ENCODE results near the gene AMPH.

- TF ChIP-seq FOSL1 (IDR thresholded peaks at IDR 0.05; ENCODE audit: low read depth) (no peak), CEBPB (IDR thresholded peaks at IDR 0.05; ENCODE audit: low read depth) (no peak), CTCF (IDR thresholded peaks at IDR 0.05 in 2 of 3, conservative IDR thresholded peaks at IDR 0.05 in 1 of 3; ENCODE audit: borderline replicate concordance in 1 of 3, insufficient read depth in 1 of 3, low read depth in 2 of 3, low read length in 2 of 3) (no peak), CBX3 (IDR thresholded peaks at IDR 0.05; ENCODE audit: low read depth) (no peak), ELF1 (IDR thresholded peaks at IDR 0.05; ENCODE audit: borderline replicate concordance, low read depth) (no peak), ATF3 (IDR thresholded peaks at IDR 0.05) (no peak), JUND (IDR thresholded peaks at IDR 0.05) (no peak)
Measured at GRCh38 chr7:38655833-38656774, 24.9 kb upstream of the AMPH start.

Data from HCT116 (cell line).